Neural cell (in vitro differentiated cells): ENCODE measurements around the gene STX8. TPM values are rescaled to one million over a fixed set of nuclear protein-coding genes. Genes with fewer than 3 reads are reported as not detected.

Experiments used
- H2AFZ ChIP-seq: fragments of 200-600, 300-800 bp; sonication (generic), shearing (Covaris generic); 2 replicates; pipeline ENCODE4 v1.6.0; 2014; ENCODE audit warnings: low read depth, mild to moderate bottlenecking, antibody characterized with exemption, low read length, moderate library complexity
- H3F3A ChIP-seq: fragments of 200-600 bp; shearing (Covaris generic); 2 replicates; pipeline ENCODE4 v1.6.1; 2016; ENCODE audit warnings: mild to moderate bottlenecking, moderate library complexity, mixed read lengths, antibody characterized with exemption, low read length; ENCODE audit not compliant: insufficient read depth, poor library complexity, severe bottlenecking
- H3K27ac ChIP-seq: fragments of 200-600, 300-800 bp; sonication (generic), shearing (Covaris generic); 2 replicates; pipeline ENCODE4 v1.5.1; 2014; ENCODE audit warnings: mild to moderate bottlenecking, low read length, moderate library complexity
- H3K27me3 ChIP-seq: fragments of 300-800, 200-600 bp; sonication (generic), shearing (Covaris generic); 2 replicates; pipeline ENCODE4 v1.6.0; 2014; ENCODE audit warnings: mild to moderate bottlenecking, low read depth, low read length, moderate library complexity; ENCODE audit not compliant: insufficient read depth
- H3K36me3 ChIP-seq: fragments of 300-800, 200-600 bp; sonication (generic), shearing (Covaris generic); 2 replicates; pipeline ENCODE4 v1.5.1; 2014; ENCODE audit warnings: mild to moderate bottlenecking, antibody characterized with exemption, low read length, moderate library complexity; ENCODE audit not compliant: insufficient read depth
- H3K4me2 ChIP-seq: fragments of 300-800, 200-600 bp; sonication (generic), shearing (Covaris generic); 2 replicates; pipeline ENCODE4 v1.6.0; 2014; ENCODE audit warnings: mild to moderate bottlenecking, low read length
- H3K4me3 ChIP-seq: fragments of 300-800, 200-600 bp; sonication (generic), shearing (Covaris generic); 2 replicates; pipeline ENCODE4 v1.5.1; 2014; ENCODE audit warnings: mild to moderate bottlenecking, low read length, moderate library complexity
- H3K79me2 ChIP-seq: fragments of 200-600 bp; shearing (Covaris generic); replicated peaks from 2 replicates; pipeline ENCODE4 v1.6.0; 2014; ENCODE audit warnings: mild to moderate bottlenecking, low read length, moderate library complexity; ENCODE audit not compliant: insufficient read depth
- H3K9ac ChIP-seq: fragments of 300-800, 200-600 bp; sonication (generic), shearing (Covaris generic); 2 replicates; pipeline ENCODE4 v1.6.1; 2016; ENCODE audit warnings: mild to moderate bottlenecking, low read length, mixed read lengths
- H3K9me2 ChIP-seq: fragments of 200-600 bp; shearing (Covaris generic); 2 replicates; pipeline ENCODE4 v1.6.1; 2016; ENCODE audit warnings: mild to moderate bottlenecking, low read length, mixed read lengths; ENCODE audit not compliant: insufficient read depth
- H3K9me3 ChIP-seq: fragments of 200-600, 300-800 bp; sonication (generic), shearing (Covaris generic); 2 replicates; pipeline ENCODE4 v1.6.1; 2016; ENCODE audit warnings: mild to moderate bottlenecking, mixed run types, low read length, moderate library complexity, mixed read lengths
- H4K20me1 ChIP-seq: fragments of 200-600 bp; shearing (Covaris generic); 2 replicates; pipeline ENCODE4 v1.6.1; 2016; ENCODE audit warnings: mild to moderate bottlenecking, mixed run types; ENCODE audit not compliant: insufficient read depth
- EP300 ChIP-seq: fragments of 450-650 bp; conservative IDR thresholded peaks from 2 replicates; pipeline ENCODE4 v1.6.1; 2014; ENCODE audit warnings: antibody characterized with exemption, mild to moderate bottlenecking, moderate library complexity; ENCODE audit not compliant: poor library complexity, severe bottlenecking
- EZH2 ChIP-seq: fragments of 200-600, 300-800 bp; shearing (Covaris generic), sonication (generic); IDR thresholded peaks from 2 replicates; pipeline ENCODE4 v1.6.1; 2014; ENCODE audit warnings: antibody characterized with exemption, low read length, borderline replicate concordance, mild to moderate bottlenecking; ENCODE audit not compliant: insufficient read depth, poor library complexity, severe bottlenecking
- MXI1 ChIP-seq: fragments of 450-650 bp; conservative IDR thresholded peaks from 2 replicates; pipeline ENCODE4 v1.6.1; 2014; ENCODE audit warnings: antibody characterized with exemption, mild to moderate bottlenecking; ENCODE audit not compliant: poor library complexity, severe bottlenecking
- POLR2AphosphoS5 ChIP-seq: IDR thresholded peaks from 2 replicates; pipeline ENCODE4 v1.6.1; 2012
- RAD21 ChIP-seq: fragments of 450-650 bp; conservative IDR thresholded peaks from 2 replicates; pipeline ENCODE4 v1.6.1; 2014; ENCODE audit warnings: antibody characterized with exemption, mild to moderate bottlenecking, moderate library complexity
- SMC3 ChIP-seq: fragments of 450-650 bp; conservative IDR thresholded peaks from 2 replicates; pipeline ENCODE4 v1.6.1; 2014; ENCODE audit warnings: antibody characterized with exemption, mild to moderate bottlenecking, moderate library complexity; ENCODE audit not compliant: poor library complexity
- TAF1 ChIP-seq: IDR thresholded peaks from 2 replicates; pipeline ENCODE4 v1.6.1; 2012; ENCODE audit warnings: low read depth
- polyA plus RNA-seq: library from polyadenylated mRNA; depleted of rRNA; stranded (reverse); fragments of >200 nt; gene quantifications from 2 replicates; pipeline ENCODE4 v1.2.3, GENCODE V29; 2014
- TF ChIP-seq, protein P1 (sequence below): fragments of 450-650 bp; IDR thresholded peaks from 2 replicates; pipeline ENCODE4 v1.5.1; 2014; ENCODE audit warnings: antibody characterized with exemption, mild to moderate bottlenecking, moderate library complexity; ENCODE audit not compliant: poor library complexity, severe bottlenecking
- TF ChIP-seq, protein P2 (sequence below): IDR thresholded peaks from 2 replicates; pipeline ENCODE4 v1.6.1; 2012; ENCODE audit warnings: borderline replicate concordance

The STX8 gene
- polyA plus RNA-seq, 1 donor from 2014 or later = 100 TPM

DNA sequence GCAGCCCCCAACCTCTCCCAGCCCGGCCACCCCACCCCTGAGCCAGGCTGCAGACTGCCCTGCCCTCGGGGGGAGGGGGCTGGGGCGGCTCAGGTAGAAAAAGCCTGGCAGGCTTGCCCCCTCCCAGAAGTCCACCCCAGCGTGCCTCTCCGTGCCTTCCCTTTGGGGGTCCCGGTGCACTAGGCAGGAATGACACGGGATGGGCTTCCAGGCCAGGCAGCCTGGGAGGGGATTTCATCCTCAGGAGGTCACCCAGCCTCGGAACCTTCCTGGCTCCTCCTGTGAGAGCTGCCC, 369.3 kb downstream of the STX8 start:
- no peaks in the 10 kb centered on the region for H3F3A ChIP-seq
- H2AFZ ChIP-seq = no peak overlapping the region
- H3K79me2 ChIP-seq = no peaks in the 10 kb centered on the region
- no peaks in the 10 kb centered on the region for H3K36me3 ChIP-seq
- no peaks in the 10 kb centered on the region for H3K9me3 ChIP-seq
- H3K4me3 ChIP-seq = no peak overlapping the region
- H3K4me2 ChIP-seq = no peak overlapping the region
- H4K20me1 ChIP-seq = no peaks in the 10 kb centered on the region
- H3K27ac ChIP-seq = no peak overlapping the region
- no peak for TF ChIP-seq RAD21
- TF ChIP-seq SMC3 = no peak
- TF ChIP-seq EZH2 = no peak
- TF ChIP-seq, protein P1, sequence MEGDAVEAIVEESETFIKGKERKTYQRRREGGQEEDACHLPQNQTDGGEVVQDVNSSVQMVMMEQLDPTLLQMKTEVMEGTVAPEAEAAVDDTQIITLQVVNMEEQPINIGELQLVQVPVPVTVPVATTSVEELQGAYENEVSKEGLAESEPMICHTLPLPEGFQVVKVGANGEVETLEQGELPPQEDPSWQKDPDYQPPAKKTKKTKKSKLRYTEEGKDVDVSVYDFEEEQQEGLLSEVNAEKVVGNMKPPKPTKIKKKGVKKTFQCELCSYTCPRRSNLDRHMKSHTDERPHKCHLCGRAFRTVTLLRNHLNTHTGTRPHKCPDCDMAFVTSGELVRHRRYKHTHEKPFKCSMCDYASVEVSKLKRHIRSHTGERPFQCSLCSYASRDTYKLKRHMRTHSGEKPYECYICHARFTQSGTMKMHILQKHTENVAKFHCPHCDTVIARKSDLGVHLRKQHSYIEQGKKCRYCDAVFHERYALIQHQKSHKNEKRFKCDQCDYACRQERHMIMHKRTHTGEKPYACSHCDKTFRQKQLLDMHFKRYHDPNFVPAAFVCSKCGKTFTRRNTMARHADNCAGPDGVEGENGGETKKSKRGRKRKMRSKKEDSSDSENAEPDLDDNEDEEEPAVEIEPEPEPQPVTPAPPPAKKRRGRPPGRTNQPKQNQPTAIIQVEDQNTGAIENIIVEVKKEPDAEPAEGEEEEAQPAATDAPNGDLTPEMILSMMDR = no peak
- H3K9ac ChIP-seq = no peak overlapping the region
- no peaks in the 10 kb centered on the region for H3K27me3 ChIP-seq
- no peaks in the 10 kb centered on the region for H3K9me2 ChIP-seq

DNA sequence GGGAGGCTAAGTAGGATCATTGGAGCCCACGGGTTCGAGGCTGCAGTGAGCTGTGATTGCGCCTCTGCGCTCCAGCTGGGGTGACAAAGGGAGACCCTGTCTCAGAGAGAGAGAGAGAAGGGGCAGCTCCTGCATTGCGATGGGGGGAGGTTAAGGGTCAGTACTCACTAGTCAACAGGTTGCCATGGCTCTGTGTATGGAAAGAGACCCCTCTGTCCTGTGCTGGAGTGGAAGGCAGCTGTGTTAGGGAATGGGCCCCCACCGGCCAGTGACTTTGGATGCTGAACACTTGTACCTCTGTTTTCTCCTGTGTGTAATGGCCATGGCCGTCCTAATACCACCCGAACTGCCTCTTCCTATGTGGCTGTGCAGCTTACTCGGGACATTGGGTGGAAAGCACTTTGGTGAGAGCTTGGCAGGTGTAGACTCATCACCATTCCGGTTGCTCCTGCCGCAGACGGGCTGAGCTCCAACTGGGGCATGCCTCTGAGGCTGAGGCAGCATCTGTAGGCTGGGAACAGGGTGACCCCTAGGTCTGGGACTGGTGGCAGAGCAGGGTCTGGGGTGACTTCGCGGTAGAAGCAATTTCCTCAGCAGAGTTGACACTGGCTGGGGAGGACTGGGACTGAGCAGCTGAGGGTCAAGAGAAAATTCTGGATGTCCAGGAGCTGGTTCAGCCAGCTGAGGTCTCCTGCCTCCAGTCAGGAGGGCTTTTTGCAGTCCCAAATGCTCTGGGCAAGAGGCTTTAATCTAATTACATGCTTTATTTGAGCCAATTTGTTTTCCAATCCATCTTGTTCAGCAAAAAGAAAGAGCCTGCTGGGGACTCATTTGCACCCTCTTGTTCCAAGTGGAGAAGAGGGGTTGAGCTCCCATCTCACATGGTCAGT, 369.9 kb downstream of the STX8 start:
- Histone ChIP-seq H3K4me2 (no peak overlapping the region), H3K4me3 (no peak overlapping the region), H3K27me3 (no peaks in the 10 kb centered on the region), H3F3A (no peaks in the 10 kb centered on the region), H3K27ac (no peak overlapping the region), H3K9me3 (no peaks in the 10 kb centered on the region), H3K36me3 (no peaks in the 10 kb centered on the region), H3K9me2 (no peaks in the 10 kb centered on the region), H3K9ac (no peak overlapping the region), H3K79me2 (no peaks in the 10 kb centered on the region), H2AFZ (no peak overlapping the region), H4K20me1 (no peaks in the 10 kb centered on the region)
- TF ChIP-seq MXI1 (no peak), EP300 (no peak), RAD21 (no peak), POLR2AphosphoS5 (no peak), EZH2 (no peak), TAF1 (no peak), SMC3 (no peak)
- TF ChIP-seq, protein P1 = no peak
- TF ChIP-seq, protein P2, sequence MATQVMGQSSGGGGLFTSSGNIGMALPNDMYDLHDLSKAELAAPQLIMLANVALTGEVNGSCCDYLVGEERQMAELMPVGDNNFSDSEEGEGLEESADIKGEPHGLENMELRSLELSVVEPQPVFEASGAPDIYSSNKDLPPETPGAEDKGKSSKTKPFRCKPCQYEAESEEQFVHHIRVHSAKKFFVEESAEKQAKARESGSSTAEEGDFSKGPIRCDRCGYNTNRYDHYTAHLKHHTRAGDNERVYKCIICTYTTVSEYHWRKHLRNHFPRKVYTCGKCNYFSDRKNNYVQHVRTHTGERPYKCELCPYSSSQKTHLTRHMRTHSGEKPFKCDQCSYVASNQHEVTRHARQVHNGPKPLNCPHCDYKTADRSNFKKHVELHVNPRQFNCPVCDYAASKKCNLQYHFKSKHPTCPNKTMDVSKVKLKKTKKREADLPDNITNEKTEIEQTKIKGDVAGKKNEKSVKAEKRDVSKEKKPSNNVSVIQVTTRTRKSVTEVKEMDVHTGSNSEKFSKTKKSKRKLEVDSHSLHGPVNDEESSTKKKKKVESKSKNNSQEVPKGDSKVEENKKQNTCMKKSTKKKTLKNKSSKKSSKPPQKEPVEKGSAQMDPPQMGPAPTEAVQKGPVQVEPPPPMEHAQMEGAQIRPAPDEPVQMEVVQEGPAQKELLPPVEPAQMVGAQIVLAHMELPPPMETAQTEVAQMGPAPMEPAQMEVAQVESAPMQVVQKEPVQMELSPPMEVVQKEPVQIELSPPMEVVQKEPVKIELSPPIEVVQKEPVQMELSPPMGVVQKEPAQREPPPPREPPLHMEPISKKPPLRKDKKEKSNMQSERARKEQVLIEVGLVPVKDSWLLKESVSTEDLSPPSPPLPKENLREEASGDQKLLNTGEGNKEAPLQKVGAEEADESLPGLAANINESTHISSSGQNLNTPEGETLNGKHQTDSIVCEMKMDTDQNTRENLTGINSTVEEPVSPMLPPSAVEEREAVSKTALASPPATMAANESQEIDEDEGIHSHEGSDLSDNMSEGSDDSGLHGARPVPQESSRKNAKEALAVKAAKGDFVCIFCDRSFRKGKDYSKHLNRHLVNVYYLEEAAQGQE = no peak
